ENCODE results near the gene VWA8.
A peak's percentile ranks its signal among the peaks of the same experiment; 100 is the strongest.

VWA8 gene

DNA sequence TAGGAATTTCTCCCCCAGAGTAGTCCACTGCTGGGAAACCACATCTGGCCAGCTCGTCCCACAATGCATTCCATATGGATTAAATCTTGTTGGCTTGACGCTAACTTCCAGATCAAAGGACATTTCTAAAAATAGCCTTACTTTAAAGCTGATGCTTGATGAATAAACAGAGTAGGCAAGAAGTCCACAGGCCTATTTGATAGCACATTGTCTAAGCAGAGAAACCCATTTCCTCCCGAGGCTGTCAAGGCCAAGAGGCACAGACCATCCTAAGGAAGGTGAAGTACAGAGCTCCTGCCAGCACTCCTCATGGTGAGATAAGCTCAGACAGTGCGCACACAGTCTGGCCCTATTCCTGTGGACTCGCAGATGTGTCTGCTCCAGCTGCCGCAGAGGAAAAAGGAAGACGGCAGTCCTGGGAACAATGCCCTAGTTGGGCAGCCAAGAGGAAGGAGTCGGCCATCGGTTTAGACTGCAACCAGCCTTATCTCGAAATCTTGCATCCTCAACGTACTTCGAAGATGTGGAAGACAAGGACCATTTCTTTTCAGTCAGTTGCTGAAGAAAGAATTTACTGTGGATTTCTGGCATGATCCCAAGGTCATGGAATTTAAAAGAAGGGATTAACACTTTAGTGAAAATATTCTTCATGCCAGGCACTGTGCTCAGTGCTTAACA lies 346.8 kb downstream of the VWA8 start:
- H3K4me3 ChIP-seq (replicated peaks; ENCODE audit: low read depth, low read length), result no peak overlapping the region
- peak; percentile 94 for DNase-seq (ENCODE audit: extremely low read depth, low read depth)
- TF ChIP-seq, protein P1, sequence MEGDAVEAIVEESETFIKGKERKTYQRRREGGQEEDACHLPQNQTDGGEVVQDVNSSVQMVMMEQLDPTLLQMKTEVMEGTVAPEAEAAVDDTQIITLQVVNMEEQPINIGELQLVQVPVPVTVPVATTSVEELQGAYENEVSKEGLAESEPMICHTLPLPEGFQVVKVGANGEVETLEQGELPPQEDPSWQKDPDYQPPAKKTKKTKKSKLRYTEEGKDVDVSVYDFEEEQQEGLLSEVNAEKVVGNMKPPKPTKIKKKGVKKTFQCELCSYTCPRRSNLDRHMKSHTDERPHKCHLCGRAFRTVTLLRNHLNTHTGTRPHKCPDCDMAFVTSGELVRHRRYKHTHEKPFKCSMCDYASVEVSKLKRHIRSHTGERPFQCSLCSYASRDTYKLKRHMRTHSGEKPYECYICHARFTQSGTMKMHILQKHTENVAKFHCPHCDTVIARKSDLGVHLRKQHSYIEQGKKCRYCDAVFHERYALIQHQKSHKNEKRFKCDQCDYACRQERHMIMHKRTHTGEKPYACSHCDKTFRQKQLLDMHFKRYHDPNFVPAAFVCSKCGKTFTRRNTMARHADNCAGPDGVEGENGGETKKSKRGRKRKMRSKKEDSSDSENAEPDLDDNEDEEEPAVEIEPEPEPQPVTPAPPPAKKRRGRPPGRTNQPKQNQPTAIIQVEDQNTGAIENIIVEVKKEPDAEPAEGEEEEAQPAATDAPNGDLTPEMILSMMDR (IDR thresholded peaks at IDR 0.05; ENCODE audit: low read depth, low read length, missing control alignments), result no peak

- TF ChIP-seq, protein P1 (IDR thresholded peaks at IDR 0.05; ENCODE audit: low read depth, low read length, missing control alignments), result no peak
- no peak overlapping the region for H3K4me3 ChIP-seq (replicated peaks; ENCODE audit: low read depth, low read length)
- DNase-seq (ENCODE audit: extremely low read depth, low read depth), result no peak
Observed at GRCh38 chr13:41613471-41613870, 347.4 kb downstream of the VWA8 start.

DNA sequence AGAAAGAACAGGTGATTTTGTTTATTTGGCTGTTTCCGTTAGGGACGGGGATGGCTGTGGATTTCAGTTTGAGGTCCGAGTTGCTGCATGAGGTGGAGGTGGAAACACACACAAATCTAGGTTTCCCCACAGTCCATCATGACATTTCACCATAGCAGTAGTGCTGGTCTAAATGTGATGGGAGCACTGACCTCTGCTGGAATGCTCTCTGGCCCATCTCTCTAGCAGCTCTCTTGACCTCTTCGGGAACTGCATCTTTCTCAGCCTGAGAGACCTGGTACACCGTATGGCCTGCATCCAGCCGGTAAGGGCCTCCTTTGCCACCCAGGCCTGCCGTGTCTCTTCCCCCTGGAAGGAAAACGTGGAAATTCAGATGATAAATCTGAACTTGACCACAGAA lies 349.5 kb downstream of the VWA8 start:
- TF ChIP-seq, protein P1 (IDR thresholded peaks at IDR 0.05; ENCODE audit: low read depth, low read length, missing control alignments), result no peak
- no peak overlapping the region for H3K4me3 ChIP-seq (replicated peaks; ENCODE audit: low read depth, low read length)
- no peak for DNase-seq (ENCODE audit: extremely low read depth, low read depth)

GRCh38 chr13:41610404-41610803 lies 350.5 kb downstream of the VWA8 start:
- peak; percentile 79 for DNase-seq (ENCODE audit: extremely low read depth, low read depth)
- TF ChIP-seq, protein P1 (IDR thresholded peaks at IDR 0.05; ENCODE audit: low read depth, low read length, missing control alignments), result no peak
- H3K4me3 ChIP-seq (replicated peaks; ENCODE audit: low read depth, low read length), result no peak overlapping the region

DNA sequence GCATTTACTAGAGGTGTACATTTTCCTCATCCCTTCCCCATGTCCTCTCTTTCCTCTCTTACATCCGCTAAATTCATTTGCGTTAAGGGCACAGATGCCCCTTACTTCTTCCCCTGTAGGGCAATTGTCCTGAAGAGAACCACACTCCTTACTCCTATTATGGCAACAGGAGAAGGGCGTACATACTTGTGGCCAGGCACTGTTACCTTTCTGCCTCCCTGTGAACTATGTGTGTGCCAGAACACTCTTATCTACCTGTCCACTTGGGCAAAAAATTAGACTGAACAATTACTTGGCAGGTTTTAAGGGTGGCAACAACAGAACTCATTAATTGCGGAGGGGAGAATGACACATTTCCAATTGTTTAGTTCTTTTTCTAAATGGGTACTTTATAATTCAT lies 351.1 kb downstream of the VWA8 start:
- TF ChIP-seq, protein P1 (IDR thresholded peaks at IDR 0.05; ENCODE audit: low read depth, low read length, missing control alignments), result no peak
- no peak for DNase-seq (ENCODE audit: extremely low read depth, low read depth)
- H3K4me3 ChIP-seq (replicated peaks; ENCODE audit: low read depth, low read length), result no peak overlapping the region

DNA sequence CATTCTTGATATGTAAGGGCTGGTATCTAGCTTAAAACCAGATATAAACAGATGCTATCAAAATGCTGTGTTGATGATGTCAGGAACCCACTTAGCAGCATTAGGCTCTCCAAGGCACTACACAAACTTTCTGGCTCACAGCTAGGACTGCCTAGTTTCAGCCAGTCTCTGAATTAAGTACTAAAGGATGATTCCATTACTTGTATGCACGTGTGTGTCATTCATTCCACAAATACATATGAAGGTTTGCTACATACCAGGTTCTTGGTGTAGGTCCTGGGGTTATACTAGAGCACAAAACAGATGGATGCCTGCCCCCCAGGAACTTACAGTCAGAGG lies 352.1 kb downstream of the VWA8 start:
- TF ChIP-seq, protein P1 (IDR thresholded peaks at IDR 0.05; ENCODE audit: low read depth, low read length, missing control alignments), result no peak
- no peak overlapping the region for H3K4me3 ChIP-seq (replicated peaks; ENCODE audit: low read depth, low read length)
- no peak for DNase-seq (ENCODE audit: extremely low read depth, low read depth)

Measured in HFF-Myc (cell line).